Testis (tissue), 2 donors: ENCODE data around the gene CAPZB.

Experiments used
- POLR2A ChIP-seq: fragments of 450-650 bp; IDR thresholded peaks from one replicate; pipeline ENCODE4 v1.6.1; 2017; ENCODE audit warnings: antibody characterized with exemption, mild to moderate bottlenecking, moderate library complexity
- TF ChIP-seq, protein P1 (sequence below), 3 experiments: fragments of 450-650 bp in 2 of 3; fragments of 200-600 bp in 1 of 3; sonication (generic) in 1 of 3; IDR thresholded peaks; one replicate each; pipeline ENCODE4 v1.5.1; 2016 to 2019; ENCODE audit warnings: antibody characterized with exemption in 3 of 3, mild to moderate bottlenecking in 2 of 3, moderate library complexity in 1 of 3

DNA sequence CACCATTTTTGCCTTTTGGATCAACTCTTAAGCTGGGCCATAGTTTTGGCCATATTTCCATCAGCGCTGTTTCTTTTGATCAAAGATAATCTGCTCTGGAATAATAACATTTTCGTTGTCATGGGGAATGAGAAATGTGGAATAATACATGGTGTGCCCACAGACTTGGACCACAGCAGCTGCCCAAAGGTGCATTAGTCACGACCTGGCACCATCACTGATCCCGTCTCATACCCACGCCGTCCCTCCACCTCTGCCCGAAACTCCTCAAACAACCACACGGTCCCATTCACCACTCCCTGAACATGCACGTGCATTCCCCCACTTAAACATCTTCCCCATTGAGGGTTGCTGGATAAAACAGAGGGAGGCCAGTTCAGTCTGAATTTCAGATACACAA is 96.4 kb downstream of the CAPZB start:
- TF ChIP-seq, protein P1, sequence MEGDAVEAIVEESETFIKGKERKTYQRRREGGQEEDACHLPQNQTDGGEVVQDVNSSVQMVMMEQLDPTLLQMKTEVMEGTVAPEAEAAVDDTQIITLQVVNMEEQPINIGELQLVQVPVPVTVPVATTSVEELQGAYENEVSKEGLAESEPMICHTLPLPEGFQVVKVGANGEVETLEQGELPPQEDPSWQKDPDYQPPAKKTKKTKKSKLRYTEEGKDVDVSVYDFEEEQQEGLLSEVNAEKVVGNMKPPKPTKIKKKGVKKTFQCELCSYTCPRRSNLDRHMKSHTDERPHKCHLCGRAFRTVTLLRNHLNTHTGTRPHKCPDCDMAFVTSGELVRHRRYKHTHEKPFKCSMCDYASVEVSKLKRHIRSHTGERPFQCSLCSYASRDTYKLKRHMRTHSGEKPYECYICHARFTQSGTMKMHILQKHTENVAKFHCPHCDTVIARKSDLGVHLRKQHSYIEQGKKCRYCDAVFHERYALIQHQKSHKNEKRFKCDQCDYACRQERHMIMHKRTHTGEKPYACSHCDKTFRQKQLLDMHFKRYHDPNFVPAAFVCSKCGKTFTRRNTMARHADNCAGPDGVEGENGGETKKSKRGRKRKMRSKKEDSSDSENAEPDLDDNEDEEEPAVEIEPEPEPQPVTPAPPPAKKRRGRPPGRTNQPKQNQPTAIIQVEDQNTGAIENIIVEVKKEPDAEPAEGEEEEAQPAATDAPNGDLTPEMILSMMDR (IDR thresholded peaks at IDR 0.05) = no peak
- no peak for TF ChIP-seq POLR2A
